Psoas muscle (tissue), 8 donors: ENCODE measurements around the gene ITGB4. TPM values are rescaled to one million over a fixed set of nuclear protein-coding genes. Genes with fewer than 3 reads are reported as not detected.
A peak's percentile ranks its signal among the peaks of the same experiment; 100 is the strongest.

Source experiments
- ATAC-seq, 4 donors: fragments of 200-7000 bp; cut with Tn5 transposase; one replicate each; pipeline ENCODE4 v1.9.1; 2020; ENCODE audit warnings: moderate library complexity in 3 of 4, mild to moderate bottlenecking in 2 of 4
- DNase-seq, 2 donors: peaks; one replicate each; pipeline ENCODE4 v3.0.0-alpha.2; 2020
- H3K27ac ChIP-seq: fragments of 200-600 bp; one replicate; pipeline ENCODE4 v1.8.0; 2022
- H3K27me3 ChIP-seq, 3 donors: fragments of 200-600 bp in 1 of 3; one replicate each; pipeline versions ENCODE4 v1.6.1 to v1.8.0; 2013 to 2022; ENCODE audit warnings: low read length in 2 of 3, mild to moderate bottlenecking in 2 of 3, moderate library complexity in 1 of 3; ENCODE audit not compliant: insufficient read depth in 3 of 3
- H3K36me3 ChIP-seq, 2 donors: fragments of 200-600 bp in 1 of 2; one replicate each; pipeline versions ENCODE4 v1.6.1 to v1.8.0; 2013 to 2022; ENCODE audit warnings: low read depth in 1 of 2, mild to moderate bottlenecking in 1 of 2, moderate library complexity in 1 of 2; ENCODE audit not compliant: insufficient read depth in 1 of 2
- H3K4me1 ChIP-seq: fragments of 200-600 bp; one replicate; pipeline ENCODE4 v1.8.0; 2022
- H3K4me3 ChIP-seq: fragments of 200-600 bp; one replicate; pipeline ENCODE4 v1.8.0; 2022; ENCODE audit warnings: mild to moderate bottlenecking
- H3K9me3 ChIP-seq: fragments of 200-600 bp; one replicate; pipeline ENCODE4 v1.8.0; 2022
- CTCF ChIP-seq: fragments of 200-600 bp; IDR thresholded peaks from one replicate; pipeline ENCODE4 v1.8.0; 2022; ENCODE audit warnings: antibody characterized with exemption
- WGBS, 3 donors: extraction: QIAGEN DNeasy Blood & Tissue Kit; methylation state at CpG; one replicate each; pipeline versions ENCODE4 v1.1.6 to v1.1.7; 2013; 5-methylcytosine and 5-hydroxymethylcytosine counted together
- intact Hi-C, 2 donors: fragments of 100-400 bp; cut with DNase I; formaldehyde crosslinking; loops; one replicate each; pipeline versions ENCODE4 v1.11.0 to v1.14.2; 2022
- polyA plus RNA-seq, 3 donors: library from polyadenylated mRNA; stranded (reverse); fragments of 200-250 nt; gene quantifications; one replicate each; pipeline ENCODE4 v1.2.3, GENCODE V29; 2013
- total RNA-seq, 4 donors: library from RNA; stranded (reverse); fragmentation: NEBNext Ultra II Directional in 2 of 4; extraction: Animal tissue kit (Norgen Biotek cat#: 25700) in 2 of 4; gene quantifications; one replicate each; pipeline versions ENCODE4 v1.2.1 to v1.2.4, GENCODE V29; 2021 to 2023
- donor health status: healthy with polysubstance abuse.
- donor health status: DM: no; HTN: no; CAD: no; lungs with moderate emphysema.
- donor health status: Bipolar disorder and iron deficiency.
- donor health status: healthy.
- donor health status: DM: yes; HTN: yes; CAD: no.
- donor health status: DM: no; HTN: no; CAD: no.
- donor health status: DM: no; HTN: no; CAD: no.
- donor health status: DM: yes; HTN: yes; CAD: no.

ITGB4 gene
- total and polyA plus RNA-seq, 7 donors: 1.3 to 5.7 (median 2.1) TPM

GRCh38 chr17:75783803-75784472 lies 62.7 kb downstream of the ITGB4 start:
- intact Hi-C loops: no loop called here
- 35 to 46% (median 38%) methylated on average over 20 of the region's 20 CpGs for WGBS, 3 donors
- Histone ChIP-seq H3K27ac (peak overlapping the region; percentile 96), H3K4me3 (peak overlapping the region; percentile 75), H3K27me3 (no peaks in the 10 kb centered on the region), H3K9me3 (no peaks in the 10 kb centered on the region), H3K4me1 (peaks cover 28% of the 10 kb centered on the region), H3K36me3 (peaks cover 0 to 2% of the 10 kb centered on the region in 2 donors)
- ATAC-seq (peak; percentile 0 to 10 (median 4)), DNase-seq (peak in 1 of 2 donors; percentile 64)
- no peak for TF ChIP-seq CTCF

GRCh38 chr17:75784473-75785015 lies 63.3 kb downstream of the ITGB4 start, which contains the start of gene UNK:
TSS of gene UNK (plus strand) at chr17:75784806. CDS start at chr17:75784881, 75 bp downstream.
- H3K4me3 ChIP-seq: peak within 1 kb of the TSS; percentile 75
- peak; percentile 88 to 91 (median 90) for ATAC-seq
- intact Hi-C loops: loop anchor here (5.0 kb wide), 2 partner anchors 43 to 63 kb away; no protein-coding TSS in a partner anchor
- H3K4me1 ChIP-seq: peaks cover 28% of the 10 kb centered on the region
- peak within 1 kb of the TSS; percentile 96 for H3K27ac ChIP-seq
- WGBS, 3 donors: 0% methylated on average over 25 to 45 of the region's 45 CpGs
- H3K27me3 ChIP-seq: no peaks in the 10 kb centered on the region
- no peaks in the 10 kb centered on the region for H3K36me3 ChIP-seq
- no peaks in the 10 kb centered on the region for H3K9me3 ChIP-seq
- DNase-seq: peak; percentile 97 to 99
- no peak for TF ChIP-seq CTCF

GRCh38 chr17:75785016-75785890 lies 64.0 kb downstream of the ITGB4 start:
- intact Hi-C loops: loop anchor here (5.0 kb wide), 2 partner anchors 42 to 62 kb away; no protein-coding TSS in a partner anchor

GRCh38 chr17:75791254-75791653 lies 70.0 kb downstream of the ITGB4 start:
- H3K4me1 ChIP-seq: peaks cover 7% of the 10 kb centered on the region
- H3K9me3 ChIP-seq: no peaks in the 10 kb centered on the region
- H3K4me3 ChIP-seq: no peak overlapping the region
- TF ChIP-seq CTCF: no peak
- no peaks in the 10 kb centered on the region for H3K27me3 ChIP-seq
- 87 to 90% (median 88%) methylated on average over 6 of the region's 6 CpGs for WGBS, 3 donors
- peaks cover 4 to 25% of the 10 kb centered on the region in 2 donors for H3K36me3 ChIP-seq
- intact Hi-C loops: no loop called here
- H3K27ac ChIP-seq: no peak overlapping the region
- DNase-seq (no peak), ATAC-seq (no peak)

More at GRCh38 chr17:75785016-75785890, 64.0 kb downstream of the ITGB4 start:
- DNase-seq (peak; percentile 89 to 97), ATAC-seq (peak; percentile 88 to 93 (median 90))
- H3K36me3 ChIP-seq: no peaks in the 10 kb centered on the region
- H3K27ac ChIP-seq: peak overlapping the region; percentile 96
- no peaks in the 10 kb centered on the region for H3K9me3 ChIP-seq
- H3K4me1 ChIP-seq: peaks cover 28% of the 10 kb centered on the region
- TF ChIP-seq CTCF: no peak
- WGBS, 3 donors: 3 to 4% (median 3%) methylated on average over 28 to 43 of the region's 43 CpGs
- H3K27me3 ChIP-seq: no peaks in the 10 kb centered on the region
- peak overlapping the region; percentile 75 for H3K4me3 ChIP-seq
